Gastrocnemius medialis (tissue), 4 donors: ENCODE data around the gene AFAP1L1. TPM values are rescaled to one million over a fixed set of nuclear protein-coding genes. Genes with fewer than 3 reads are reported as not detected.
A peak's percentile ranks its signal among the peaks of the same experiment; 100 is the strongest.

Experiments
- ATAC-seq, 2 donors: fragments of 150-250 bp; one replicate each; pipeline ENCODE4 v1.9.1; 2016
- DNase-seq, 2 donors: peaks; one replicate each; pipeline ENCODE4 v3.0.0-alpha.2; 2019
- H3K27ac ChIP-seq, 4 donors: fragments of 200-600 bp; sonication (generic); 1 replicate in 1 of 4; 2 replicates in 3 of 4; pipeline ENCODE4 v1.5.1; 2016 to 2018; ENCODE audit warnings: mild to moderate bottlenecking in 2 of 4, moderate library complexity in 1 of 4
- H3K27me3 ChIP-seq, 3 donors: fragments of 200-600 bp; sonication (generic) in 2 of 3; 1 replicate in 1 of 3; 2 replicates in 2 of 3; pipeline versions ENCODE4 v1.5.1 to v1.6.0; 2016 to 2019; ENCODE audit warnings: mild to moderate bottlenecking in 1 of 3, moderate library complexity in 1 of 3
- H3K36me3 ChIP-seq, 2 donors: fragments of 200-600 bp; sonication (generic) in 1 of 2; one replicate each; pipeline ENCODE4 v1.5.1; 2017 to 2018
- H3K4me1 ChIP-seq, 2 donors: fragments of 200-600 bp; sonication (generic) in 1 of 2; one replicate each; pipeline ENCODE4 v1.5.1; 2016 to 2017; ENCODE audit warnings: mild to moderate bottlenecking in 2 of 2
- H3K4me3 ChIP-seq, 4 donors: fragments of 200-600 bp; sonication (generic) in 3 of 4; 1 replicate in 1 of 4; 2 replicates in 3 of 4; pipeline ENCODE4 v1.5.1; 2016 to 2019; ENCODE audit warnings: mild to moderate bottlenecking in 2 of 4
- H3K9me3 ChIP-seq, 3 donors: fragments of 200-600 bp; sonication (generic) in 2 of 3; 1 replicate in 1 of 3; 2 replicates in 2 of 3; pipeline ENCODE4 v1.5.1; 2016 to 2019
- CTCF ChIP-seq, 5 experiments: fragments of 450-650 bp in 3 of 5; fragments of 200-600 bp in 2 of 5; sonication (generic) in 2 of 5; IDR thresholded peaks in 4 of 5; conservative IDR thresholded peaks in 1 of 5; 1 replicate in 4 of 5; 2 replicates in 1 of 5; pipeline ENCODE4 v1.5.1; 2016 to 2019; ENCODE audit warnings: antibody characterized with exemption in 5 of 5, mild to moderate bottlenecking in 3 of 5, moderate library complexity in 3 of 5
- POLR2A ChIP-seq, 2 donors: fragments of 450-650 bp; IDR thresholded peaks; one replicate each; pipeline ENCODE4 v1.6.1; 2017; ENCODE audit warnings: antibody characterized with exemption in 2 of 2, mild to moderate bottlenecking in 2 of 2, moderate library complexity in 2 of 2
- in situ Hi-C, 4 donors: fragments of 200-750 bp; cut with MboI; loops; one replicate each; pipeline versions ENCODE4 v1.15.0 to v1.8.0; 2017; ENCODE audit warnings: low sequenced_read_pairs in 4 of 4
- intact Hi-C: fragments of 100-400 bp; cut with DNase I; formaldehyde crosslinking; loops from one replicate; pipeline ENCODE4 v1.15.1; 2023; ENCODE audit warnings: low total_unique reads
- total RNA-seq, 4 donors: library from RNA; depleted of rRNA; stranded (reverse); fragments of >200 nt; gene quantifications; one replicate each; pipeline versions ENCODE4 v1.1.0 to v1.2.3, GENCODE V29; 2016

Gene AFAP1L1
- total RNA-seq, 4 donors from 2014 or later = 28.6 to 39.9 (median 32.9) TPM

GRCh38 chr5:149371296-149371962 lies 99.8 kb downstream of the AFAP1L1 start:
- in situ Hi-C loops = loop anchor here (5.0 to 10.0 kb wide), 4 partner anchors 47 to 104 kb away; no protein-coding TSS in a partner anchor
- Histone ChIP-seq H3K27me3 (no peaks in the 10 kb centered on the region), H3K36me3 (no peaks in the 10 kb centered on the region), H3K4me1 (peaks cover 5 to 8% of the 10 kb centered on the region in 2 donors), H3K27ac (peak overlapping the region in 1 of 4 donors; percentile 36), H3K9me3 (no peaks in the 10 kb centered on the region), H3K4me3 (no peak overlapping the region)
- intact Hi-C loops = loop anchor here (1.0 to 5.0 kb wide), 2 partner anchors 54 to 106 kb away; no protein-coding TSS in a partner anchor
- DNase-seq = peak in 1 of 2 donors; percentile 55
- TF ChIP-seq POLR2A (IDR thresholded peaks at IDR 0.05) (no peak), CTCF (IDR thresholded peaks at IDR 0.05 in 4 of 5, conservative IDR thresholded peaks at IDR 0.05 in 1 of 5) (peak; percentile 62 to 87 (median 76))
- ATAC-seq = peak; percentile 79 to 89

GRCh38 chr5:149372076-149372795 lies 100.6 kb downstream of the AFAP1L1 start:
- Histone ChIP-seq H3K4me1 (peaks cover 5 to 8% of the 10 kb centered on the region in 2 donors), H3K9me3 (no peaks in the 10 kb centered on the region), H3K27ac (peak overlapping the region in 1 of 4 donors; percentile 36), H3K36me3 (no peaks in the 10 kb centered on the region), H3K27me3 (no peaks in the 10 kb centered on the region), H3K4me3 (no peak overlapping the region)
- DNase-seq = no peak
- in situ Hi-C loops (loop anchor here (5.0 to 10.0 kb wide), 4 partner anchors 47 to 105 kb away; no protein-coding TSS in a partner anchor), intact Hi-C loops (loop anchor here (5.0 kb wide), 1 partner anchor 55 kb away; no protein-coding TSS in a partner anchor)
- TF ChIP-seq POLR2A (IDR thresholded peaks at IDR 0.05) (no peak), CTCF (IDR thresholded peaks at IDR 0.05 in 4 of 5, conservative IDR thresholded peaks at IDR 0.05 in 1 of 5) (no peak)
- ATAC-seq = no peak

- H3K9me3 ChIP-seq = no peaks in the 10 kb centered on the region
- in situ Hi-C loops (loop anchor here (5.0 to 10.0 kb wide), 4 partner anchors 48 to 106 kb away; no protein-coding TSS in a partner anchor), intact Hi-C loops (loop anchor here (5.0 kb wide), 1 partner anchor 56 kb away; no protein-coding TSS in a partner anchor)
- H3K4me1 ChIP-seq = peaks cover 5 to 8% of the 10 kb centered on the region in 2 donors
- no peaks in the 10 kb centered on the region for H3K36me3 ChIP-seq
- no peak overlapping the region for H3K4me3 ChIP-seq
- DNase-seq = no peak
- H3K27ac ChIP-seq = no peak overlapping the region
- TF ChIP-seq CTCF (IDR thresholded peaks at IDR 0.05 in 4 of 5, conservative IDR thresholded peaks at IDR 0.05 in 1 of 5) (no peak), POLR2A (IDR thresholded peaks at IDR 0.05) (no peak)
- ATAC-seq = no peak
- no peaks in the 10 kb centered on the region for H3K27me3 ChIP-seq
Measured at GRCh38 chr5:149372932-149373331, 101.3 kb downstream of the AFAP1L1 start.

- intact Hi-C loops (loop anchor here (5.0 kb wide), 1 partner anchor 57 kb away; no protein-coding TSS in a partner anchor), in situ Hi-C loops (loop anchor here (5.0 to 10.0 kb wide), 4 partner anchors 50 to 107 kb away; no protein-coding TSS in a partner anchor)
- TF ChIP-seq POLR2A (IDR thresholded peaks at IDR 0.05) (no peak), CTCF (IDR thresholded peaks at IDR 0.05 in 4 of 5, conservative IDR thresholded peaks at IDR 0.05 in 1 of 5) (no peak)
- peaks cover 5 to 8% of the 10 kb centered on the region in 2 donors for H3K4me1 ChIP-seq
- H3K27ac ChIP-seq = no peak overlapping the region
- H3K27me3 ChIP-seq = no peaks in the 10 kb centered on the region
- no peak for ATAC-seq
- no peak overlapping the region for H3K4me3 ChIP-seq
- H3K36me3 ChIP-seq = no peaks in the 10 kb centered on the region
- DNase-seq = no peak
- H3K9me3 ChIP-seq = no peaks in the 10 kb centered on the region
Measured at GRCh38 chr5:149374303-149374702, 102.6 kb downstream of the AFAP1L1 start.
